Measurements from ENCODE around the gene CASR. TPM values are rescaled to one million over a fixed set of nuclear protein-coding genes. Genes with fewer than 3 reads are reported as not detected.

CASR gene
- total RNA-seq, 1 donor, result under 0.01 TPM

DNA sequence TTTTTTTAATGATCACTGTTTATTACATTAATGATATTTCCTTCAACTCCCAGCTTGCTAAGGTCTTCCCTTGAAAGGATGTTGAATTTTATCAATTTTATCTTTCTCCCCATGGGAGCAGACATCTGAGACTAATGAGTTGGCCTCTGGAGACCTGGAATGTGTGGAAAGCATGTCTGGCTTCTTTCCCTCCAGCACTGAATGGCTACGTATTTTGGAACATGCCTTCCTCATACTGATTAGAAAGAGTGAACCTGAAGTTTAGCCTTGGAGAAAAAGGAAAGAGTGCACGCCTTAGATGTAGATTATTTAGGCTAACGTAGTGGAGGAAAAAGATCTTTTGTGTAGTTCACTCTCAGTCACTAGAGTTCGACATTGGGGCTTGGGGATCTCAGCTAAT is 25.1 kb downstream of the CASR start:
- no peak for DNase-seq (ENCODE audit: low read depth in 2 of 3, low spot score in 2 of 3)

- no peak for DNase-seq (ENCODE audit: low read depth in 2 of 3, low spot score in 2 of 3)
These were observed 30.2 kb downstream of the CASR start for GRCh38 chr3:122213650-122214049.

GRCh38 chr3:122214711-122215110 is 31.2 kb downstream of the CASR start:
- DNase-seq (ENCODE audit: low read depth in 2 of 3, low spot score in 2 of 3), result no peak

DNA sequence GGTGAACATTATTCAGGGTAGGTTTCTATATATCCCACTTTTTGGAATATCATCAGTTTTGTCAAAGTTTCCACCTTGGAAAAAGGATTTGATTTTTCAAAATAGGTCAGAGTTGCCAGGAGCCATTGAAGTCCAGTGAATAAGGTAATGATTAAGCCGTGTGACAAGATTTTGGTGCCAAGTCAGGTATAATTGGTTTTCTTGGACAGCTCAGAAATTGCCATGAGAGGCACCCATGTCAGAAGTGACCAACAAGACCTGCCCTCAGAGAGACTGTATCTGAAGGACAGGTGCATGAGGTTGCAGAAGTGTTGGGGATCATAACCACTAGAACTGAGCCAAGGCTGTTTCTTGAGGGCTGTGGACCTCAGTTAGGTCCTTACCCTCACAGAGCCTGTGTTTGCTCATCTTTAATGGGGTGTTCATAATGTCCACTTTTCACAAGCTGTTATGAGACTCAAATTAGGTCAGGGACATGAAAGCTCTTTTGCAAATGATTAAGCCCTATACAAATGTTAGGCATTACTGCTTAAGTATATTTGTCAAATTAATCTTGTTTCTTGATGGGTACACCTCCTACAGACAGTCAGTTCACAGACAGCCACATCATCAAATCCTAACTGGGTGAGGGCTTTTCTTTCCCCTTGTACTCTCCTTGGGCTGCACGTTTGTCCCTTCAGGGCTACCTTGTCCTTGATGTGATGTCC is 32.3 kb downstream of the CASR start:
- no peak for DNase-seq (ENCODE audit: low read depth in 2 of 3, low spot score in 2 of 3)

GRCh38 chr3:122217901-122218300 is 34.4 kb downstream of the CASR start:
- DNase-seq (ENCODE audit: low read depth in 2 of 3, low spot score in 2 of 3), result no peak

- no peak for DNase-seq (ENCODE audit: low read depth in 2 of 3, low spot score in 2 of 3)
These were observed 35.9 kb downstream of the CASR start for GRCh38 chr3:122219242-122219872.

GRCh38 chr3:122227036-122227781 is 43.7 kb downstream of the CASR start:
- DNase-seq (ENCODE audit: low read depth in 2 of 3, low spot score in 2 of 3), result no peak

DNA sequence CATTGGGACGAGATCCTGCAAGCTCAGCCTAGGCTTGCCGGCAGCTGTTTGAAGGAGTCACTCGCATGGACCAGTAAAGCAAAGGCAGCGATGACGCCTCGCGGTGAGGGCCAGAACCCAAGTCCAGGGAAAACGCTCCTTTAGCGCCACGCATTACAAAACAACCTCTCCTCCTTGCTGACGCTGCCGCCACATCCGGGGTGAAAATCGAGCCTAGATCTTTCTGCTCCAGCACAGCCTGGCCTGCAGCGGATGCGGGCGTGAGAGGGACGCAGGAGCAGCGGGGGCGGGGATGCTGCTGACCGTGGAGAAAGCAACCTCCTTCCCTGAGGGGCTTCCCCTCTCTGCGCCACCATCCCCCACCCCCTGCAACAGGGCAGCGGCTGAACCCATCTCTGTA is 46.7 kb downstream of the CASR start:
- DNase-seq (ENCODE audit: low read depth in 2 of 3, low spot score in 2 of 3), result no peak

- no peak for DNase-seq (ENCODE audit: low read depth in 2 of 3, low spot score in 2 of 3)
These were observed 48.1 kb downstream of the CASR start for GRCh38 chr3:122231465-122232157.

GRCh38 chr3:122232485-122232884 is 49.0 kb downstream of the CASR start:
- DNase-seq (ENCODE audit: low read depth in 2 of 3, low spot score in 2 of 3), result no peak

- peak in 2 of 3 donors; percentile 78 to 85 for DNase-seq (ENCODE audit: low read depth in 2 of 3, low spot score in 2 of 3)
These were observed 49.9 kb downstream of the CASR start for GRCh38 chr3:122233101-122233952.

GRCh38 chr3:122234117-122234516 is 50.6 kb downstream of the CASR start:
- no peak for DNase-seq (ENCODE audit: low read depth in 2 of 3, low spot score in 2 of 3)

DNA sequence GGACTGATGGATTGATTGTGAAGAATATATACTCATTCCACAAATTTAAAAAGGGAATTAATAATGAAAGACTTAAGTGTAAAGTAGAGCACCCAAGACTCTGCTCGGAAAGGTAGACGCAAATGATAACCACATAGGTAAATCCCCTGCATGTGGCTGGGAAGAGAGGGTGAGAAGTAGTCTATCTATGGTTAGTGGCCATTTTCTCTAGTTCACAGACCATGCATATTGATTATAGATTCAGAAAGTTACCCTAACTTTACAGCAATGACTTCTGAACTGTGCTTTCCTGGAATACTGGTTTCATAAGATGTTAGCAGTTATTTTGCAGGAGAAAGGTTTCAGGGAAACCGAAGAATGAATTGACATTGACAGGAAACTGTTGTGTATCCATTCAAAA is 51.7 kb downstream of the CASR start:
- no peak for DNase-seq (ENCODE audit: low read depth in 2 of 3, low spot score in 2 of 3)

- no peak for DNase-seq (ENCODE audit: low read depth in 2 of 3, low spot score in 2 of 3)
These were observed 55.6 kb downstream of the CASR start for GRCh38 chr3:122239112-122239511.

DNA sequence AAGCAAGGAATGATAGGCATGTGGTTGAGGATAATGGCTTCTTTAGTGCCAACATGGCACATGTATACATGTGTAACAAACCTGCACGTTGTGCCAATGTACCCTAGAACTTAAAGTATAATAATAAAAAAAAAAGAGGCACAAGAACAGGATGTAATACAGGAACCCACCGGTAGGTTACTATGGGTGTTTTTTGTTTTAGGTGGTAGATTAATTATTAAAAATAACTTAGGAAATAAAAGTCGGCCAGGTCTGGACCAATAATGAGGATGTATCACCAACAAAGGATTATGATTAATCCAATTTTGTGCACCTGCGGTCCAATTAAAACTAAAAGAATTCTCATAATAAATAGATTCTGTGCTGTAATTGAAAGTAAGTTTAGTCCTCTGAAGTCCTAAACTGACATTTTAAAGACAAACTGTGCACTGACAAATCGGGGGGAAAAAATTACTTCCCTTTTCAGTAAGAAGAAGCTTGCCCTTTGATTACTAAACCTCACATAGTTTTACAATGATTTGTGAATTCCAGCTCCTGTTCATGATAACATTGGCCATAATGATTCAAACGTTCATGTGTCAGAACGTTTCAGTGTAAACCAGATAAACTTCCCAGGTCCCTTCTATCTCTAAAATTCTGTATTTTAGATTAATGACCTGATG is 62.2 kb downstream of the CASR start:
- peak in 1 of 3 donors; percentile 60 for DNase-seq (ENCODE audit: low read depth in 2 of 3, low spot score in 2 of 3)

GRCh38 chr3:122246199-122246598 is 62.7 kb downstream of the CASR start:
- peak in 1 of 3 donors; percentile 29 for DNase-seq (ENCODE audit: low read depth in 2 of 3, low spot score in 2 of 3)

DNA sequence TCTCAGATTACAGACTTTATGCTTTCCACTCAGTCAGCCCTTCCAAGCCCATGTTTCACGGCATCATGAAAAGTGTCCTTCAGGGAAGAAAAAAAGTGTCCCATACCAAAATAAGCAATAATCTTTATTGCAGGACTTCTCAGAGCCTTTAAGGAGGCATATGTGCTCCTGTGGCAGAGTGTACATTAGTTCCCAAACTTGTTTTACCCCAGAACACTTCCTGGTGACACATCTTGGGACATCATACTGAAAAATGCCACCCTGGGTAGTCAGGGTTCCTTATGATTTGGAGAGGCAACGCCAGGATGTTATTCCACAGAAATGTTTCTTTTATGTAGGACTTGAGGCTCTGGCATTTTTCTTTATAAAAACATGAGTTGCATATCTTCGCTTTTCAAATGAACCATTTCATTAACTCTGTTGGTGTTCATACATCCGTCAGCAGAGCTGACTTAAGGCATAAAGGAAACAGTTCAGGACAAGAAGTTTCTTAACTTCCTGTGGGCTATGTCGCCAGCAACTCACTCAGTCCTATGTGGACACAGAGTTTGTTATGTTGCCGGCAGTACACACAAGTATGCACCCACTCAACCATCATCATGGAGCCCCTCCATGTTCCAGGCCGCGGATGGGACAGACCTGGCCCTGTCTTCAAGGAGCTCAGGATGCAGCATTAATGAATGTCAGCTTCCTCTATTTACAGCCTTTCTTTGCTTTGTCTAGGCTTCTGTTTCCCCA is 63.8 kb downstream of the CASR start:
- peak in 1 of 3 donors; percentile 16 for DNase-seq (ENCODE audit: low read depth in 2 of 3, low spot score in 2 of 3)

DNA sequence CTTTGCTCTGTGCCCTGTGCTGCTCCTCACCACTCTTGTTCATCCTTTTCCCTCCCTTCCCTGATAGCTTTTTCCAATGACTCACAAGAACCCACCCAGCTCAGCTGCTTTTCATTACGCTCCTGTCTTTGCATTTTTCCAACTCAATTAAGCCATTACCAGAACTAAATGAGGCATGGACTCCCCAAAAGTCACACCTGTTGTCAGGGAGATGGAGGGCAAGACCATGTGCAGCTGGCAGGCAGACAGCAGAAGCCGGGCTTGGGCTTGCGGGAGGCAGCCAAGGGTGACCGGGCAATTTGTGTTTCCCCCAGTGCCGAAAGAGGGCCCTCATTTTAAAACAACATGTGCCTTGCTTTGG is 64.3 kb downstream of the CASR start:
- peak in 1 of 3 donors; percentile 15 for DNase-seq (ENCODE audit: low read depth in 2 of 3, low spot score in 2 of 3)

DNA sequence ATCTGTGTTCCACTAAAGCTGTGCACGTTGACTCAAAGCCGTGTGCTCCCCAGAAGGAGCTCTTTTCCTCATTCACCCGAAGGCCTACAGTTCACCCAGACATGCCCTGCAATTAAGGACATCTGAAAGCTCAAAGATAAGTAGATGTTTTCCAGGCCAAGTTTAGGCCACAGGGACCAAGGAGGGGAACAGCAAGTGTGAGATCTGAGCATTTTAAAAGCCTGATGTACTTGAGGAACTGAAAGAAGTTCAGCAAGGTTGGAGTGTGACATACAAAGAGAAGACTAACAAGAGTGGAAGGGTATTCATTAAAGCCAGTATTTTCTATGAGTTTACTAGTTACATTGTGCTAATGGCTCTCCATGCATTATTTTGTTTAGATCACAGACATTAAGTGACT is 68.0 kb downstream of the CASR start:
- no peak for DNase-seq (ENCODE audit: low read depth in 2 of 3, low spot score in 2 of 3)

Data from hematopoietic multipotent progenitor cell (in vitro differentiated cells).